Urothelium cell line (cell line): ENCODE measurements around the gene AMER2.

Experiments used
- DNase-seq: peaks from one replicate; pipeline ENCODE4 v3.0.0; 2011; ENCODE audit warnings: low spot score, mixed read lengths
- FAIRE-seq: peaks from 2 replicates; lab custom pipeline; 2011; peaks lifted over from hg19 to GRCh38; lab: Jason Lieb, UNC

The AMER2 gene

DNA sequence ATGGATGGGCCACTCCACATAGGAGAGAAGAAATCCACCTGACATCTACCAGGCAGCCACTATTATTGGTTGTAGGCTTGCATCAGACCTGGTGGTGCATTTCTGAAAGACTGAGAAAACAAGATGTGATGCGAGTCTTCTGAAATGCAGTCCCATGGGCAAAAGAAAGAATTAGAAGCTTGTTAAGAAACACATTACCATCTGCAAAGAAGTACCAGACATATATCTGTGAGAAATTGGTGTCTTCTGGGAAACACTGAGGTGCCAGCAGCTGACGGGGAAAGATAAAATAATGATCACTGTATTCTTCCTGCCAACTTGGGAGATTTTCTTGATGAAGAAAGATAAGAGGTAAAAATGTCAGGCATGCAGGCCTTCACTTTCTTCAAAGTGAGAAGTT lies 14.4 kb downstream of the AMER2 start:
- DNase-seq (no peak), FAIRE-seq (no peak)

DNA sequence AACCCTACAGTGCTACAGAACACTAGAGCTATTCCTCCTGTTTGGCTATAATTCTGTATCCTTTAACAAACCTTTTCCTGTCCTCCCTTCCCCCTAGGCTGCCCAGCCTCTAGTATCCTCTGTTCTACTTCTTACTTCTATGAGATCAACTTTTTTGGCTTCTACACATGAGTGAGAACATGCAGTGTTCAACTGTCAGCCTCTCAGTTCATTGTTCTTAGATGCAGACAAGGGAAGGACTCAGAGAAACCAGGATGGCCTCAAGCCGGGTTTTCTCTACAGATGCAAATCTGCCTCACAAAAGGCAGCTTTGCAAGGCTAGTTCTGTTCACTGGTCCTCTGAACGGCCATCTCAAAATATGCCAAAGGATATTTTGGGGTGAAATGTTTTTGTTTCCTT lies 18.4 kb downstream of the AMER2 start:
- no peak for FAIRE-seq
- DNase-seq: no peak

DNA sequence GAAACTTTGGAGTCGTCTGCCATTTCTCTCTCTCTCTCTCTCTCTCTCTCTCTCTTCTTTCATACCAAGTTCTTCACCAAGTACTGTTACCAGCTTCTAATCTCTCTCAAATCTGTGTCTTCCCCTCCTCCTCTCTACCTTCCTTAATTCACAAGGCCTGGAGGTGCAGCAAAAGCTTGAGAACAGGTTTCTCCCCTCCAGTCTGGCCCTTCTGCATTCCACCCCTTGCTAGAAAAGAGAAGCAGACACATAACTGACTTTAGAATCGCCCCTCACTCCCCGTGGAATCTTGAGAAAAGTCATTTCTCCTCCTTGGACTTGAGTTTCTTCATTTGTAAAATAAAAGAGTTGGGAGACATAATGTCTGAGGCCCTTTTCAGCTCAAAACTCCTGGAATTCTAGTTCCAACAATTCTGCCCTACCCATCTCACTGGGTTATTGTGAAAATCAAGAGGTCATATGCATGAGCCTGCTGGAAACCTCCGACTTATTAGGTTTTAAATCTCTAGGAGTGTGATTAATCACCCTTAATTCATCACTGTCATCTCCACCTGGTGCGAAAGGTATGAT lies 20.4 kb downstream of the AMER2 start:
- DNase-seq: no peak
- no peak for FAIRE-seq

DNA sequence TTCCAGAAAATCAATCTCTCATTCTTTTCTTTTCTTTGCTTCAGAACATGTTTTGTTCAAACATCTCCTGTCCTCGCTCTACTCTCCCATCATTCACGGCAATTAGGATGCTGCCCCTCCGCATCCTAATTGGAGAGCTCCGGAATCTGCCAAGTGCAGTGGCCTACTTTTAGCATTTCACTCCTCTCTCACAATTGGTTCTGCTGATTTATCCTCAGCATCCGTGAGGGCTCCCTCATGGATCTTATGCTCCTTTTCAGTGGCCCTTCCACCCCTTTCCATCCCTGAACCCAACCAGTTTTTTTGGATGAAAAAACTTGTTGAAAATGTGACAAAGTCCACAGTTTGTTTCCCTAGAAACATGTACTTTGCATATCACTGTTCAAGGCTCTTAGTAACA lies 22.4 kb downstream of the AMER2 start:
- DNase-seq (no peak), FAIRE-seq (no peak)

DNA sequence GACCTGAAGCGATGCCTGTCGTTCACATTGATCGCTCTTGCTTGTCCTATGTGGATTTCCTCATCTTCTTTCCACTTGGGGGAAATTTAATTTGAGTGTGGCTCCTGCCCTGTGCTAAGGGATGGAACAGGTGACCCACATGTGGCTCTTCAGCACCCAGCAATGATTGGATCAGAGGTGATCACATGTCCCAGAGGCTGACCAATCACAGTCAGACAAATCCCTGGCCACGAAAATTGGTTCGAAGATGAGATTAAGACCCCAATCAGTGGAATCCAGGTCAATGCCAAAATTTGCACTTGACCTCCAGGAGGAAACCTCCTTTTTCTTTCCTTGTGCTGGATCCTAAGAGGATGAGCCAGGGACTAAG lies 23.7 kb downstream of the AMER2 start:
- FAIRE-seq: no peak
- no peak for DNase-seq

DNA sequence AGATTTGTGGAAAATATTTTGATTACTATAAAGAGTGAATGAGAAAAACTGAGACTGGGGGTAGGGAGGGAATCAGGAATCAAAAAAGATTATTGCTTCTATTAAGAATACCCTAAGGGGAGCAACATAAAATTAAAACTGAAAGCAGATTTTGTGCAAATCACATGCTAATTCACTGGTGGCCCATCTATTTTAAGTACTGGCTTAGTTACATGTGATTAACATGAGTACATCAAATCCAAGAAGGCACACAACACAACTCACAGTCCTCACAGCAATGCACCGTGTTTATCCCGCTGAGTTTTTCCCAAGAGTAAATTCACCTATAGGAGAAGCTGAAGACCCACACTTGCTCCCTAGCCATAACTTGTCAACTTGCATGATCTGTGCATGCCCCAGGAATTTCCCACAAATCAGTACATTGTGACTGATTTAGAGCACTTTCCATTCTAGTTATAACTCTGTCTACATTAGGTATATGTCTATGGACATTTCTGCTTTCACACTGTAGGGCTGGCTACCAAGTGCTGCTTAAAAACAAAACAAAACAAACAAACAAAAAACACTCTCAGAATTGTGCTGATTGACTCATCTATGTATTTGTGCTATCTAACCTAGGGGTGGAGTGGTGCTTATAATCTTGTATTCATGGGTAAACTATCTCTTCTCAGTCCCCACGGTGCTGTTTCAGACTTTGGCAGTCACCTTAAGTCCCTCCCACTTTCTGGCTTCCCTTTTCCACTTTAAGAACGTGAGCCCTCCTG lies 24.3 kb downstream of the AMER2 start:
- DNase-seq (no peak), FAIRE-seq (no peak)

DNA sequence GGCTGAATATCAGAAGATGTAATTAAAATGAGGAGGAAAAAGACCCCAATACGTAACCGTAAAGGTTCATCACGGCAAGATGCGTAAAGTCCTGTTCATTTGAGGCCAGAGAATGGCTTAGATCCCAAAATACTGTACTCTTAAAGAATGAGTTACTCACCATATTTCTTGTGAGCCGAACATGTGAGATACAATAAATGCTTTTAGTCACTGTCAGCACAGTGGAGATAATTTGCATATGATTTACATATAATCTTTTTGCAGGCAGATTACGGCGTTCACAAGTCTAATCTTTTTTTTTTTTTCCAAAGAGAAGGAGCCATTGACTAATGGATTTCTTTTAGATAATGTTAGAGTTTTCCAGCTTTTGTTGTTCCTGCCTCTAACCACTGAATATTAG lies 28.4 kb downstream of the AMER2 start:
- no peak for FAIRE-seq
- DNase-seq: no peak

DNA sequence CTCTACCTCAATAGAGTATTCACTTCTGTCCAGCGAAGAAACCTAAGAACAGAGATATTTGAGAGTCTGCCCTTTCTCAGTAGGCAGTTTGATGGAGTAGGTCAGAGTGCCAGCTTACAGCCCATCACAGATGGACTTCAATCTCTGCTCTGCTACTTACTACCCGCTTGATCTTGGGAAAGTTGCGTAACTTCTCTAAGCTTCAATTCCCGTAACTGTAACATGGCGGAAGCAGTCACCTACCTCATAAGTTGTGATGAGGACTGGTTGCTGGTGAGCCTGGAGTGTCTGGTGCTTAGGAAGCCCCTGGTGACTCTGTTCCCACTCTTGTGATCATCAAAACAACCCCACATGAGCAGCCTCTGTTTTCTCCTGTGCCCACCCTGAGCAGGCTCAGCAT lies 31.0 kb downstream of the AMER2 start:
- DNase-seq (no peak), FAIRE-seq (no peak)

DNA sequence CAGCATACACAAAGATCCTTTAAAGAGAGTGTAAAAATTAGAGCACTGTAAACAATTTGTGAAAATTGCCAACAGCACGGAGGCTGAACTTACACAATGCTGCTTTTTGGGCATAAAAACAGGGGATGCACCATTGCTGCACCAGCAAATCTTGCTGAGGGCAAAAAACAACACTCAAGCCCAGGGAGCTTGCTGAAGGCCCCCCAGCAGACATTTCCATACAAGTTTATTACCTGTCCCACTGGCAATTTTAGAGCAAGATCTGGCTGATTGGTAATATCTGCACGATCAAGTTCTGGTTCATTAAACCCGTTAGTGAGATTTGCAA lies 34.3 kb downstream of the AMER2 start:
- FAIRE-seq: no peak
- DNase-seq: no peak

DNA sequence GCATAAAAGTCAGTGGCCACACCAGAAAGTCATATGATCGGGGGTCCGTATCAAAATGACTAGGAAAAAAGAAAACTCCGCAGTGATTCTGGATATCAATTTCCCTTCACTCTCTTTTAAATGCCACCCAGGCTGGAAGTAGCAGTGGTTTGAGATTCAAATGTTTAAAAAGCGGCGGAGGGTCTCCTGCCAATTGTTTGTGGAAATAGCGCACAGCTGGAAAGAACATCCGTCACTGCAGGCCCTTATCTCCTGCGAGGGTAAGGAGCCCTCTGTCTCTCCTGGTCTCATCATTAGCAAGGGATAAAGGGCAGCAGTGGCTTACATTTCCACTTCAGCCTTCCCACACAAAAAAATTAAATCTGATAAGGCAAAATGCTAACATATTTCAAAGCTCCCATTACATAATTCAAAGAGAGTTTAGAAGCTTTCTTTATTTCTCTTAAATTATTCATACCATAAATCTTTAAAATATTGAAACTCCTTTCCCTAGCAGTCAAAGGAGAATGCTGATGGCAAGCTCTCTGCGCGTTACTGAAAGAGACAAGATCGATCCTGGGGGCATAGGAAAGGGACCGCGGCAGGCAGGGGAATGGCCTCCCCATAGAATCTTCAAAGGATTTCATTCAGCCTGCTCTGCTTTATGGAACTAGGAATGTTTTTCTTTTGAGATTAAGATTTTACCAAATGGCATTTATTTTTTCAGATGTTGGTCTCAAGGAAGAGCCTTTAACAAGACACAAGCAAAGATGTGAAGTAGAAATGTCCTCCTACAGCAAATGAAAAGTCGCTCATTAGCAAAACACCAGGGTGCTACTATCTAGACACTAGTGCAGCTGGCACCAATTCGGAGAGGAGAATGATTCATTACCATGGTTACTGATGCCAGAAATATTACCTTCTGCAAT lies 35.0 kb downstream of the AMER2 start:
- FAIRE-seq (no peak), DNase-seq (no peak)

DNA sequence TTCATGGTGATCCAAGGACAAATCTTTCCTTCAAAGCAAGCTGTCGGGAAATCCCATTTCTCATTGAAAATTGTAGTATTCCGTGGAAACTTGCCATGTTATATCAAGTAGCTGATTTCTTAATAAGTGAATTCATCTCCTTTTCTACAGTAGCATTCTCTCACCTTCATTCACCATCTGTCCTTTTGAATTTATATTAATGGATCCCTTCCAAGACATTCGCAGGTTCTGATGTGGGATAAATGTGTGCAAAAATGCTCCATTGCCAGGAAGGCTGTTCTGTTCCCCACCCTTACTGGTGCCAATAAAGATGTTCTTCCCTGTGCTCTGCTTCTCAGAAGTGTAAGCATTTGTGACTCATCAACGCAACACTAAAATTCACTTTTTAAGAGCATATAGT lies 36.2 kb downstream of the AMER2 start:
- DNase-seq (no peak), FAIRE-seq (no peak)

DNA sequence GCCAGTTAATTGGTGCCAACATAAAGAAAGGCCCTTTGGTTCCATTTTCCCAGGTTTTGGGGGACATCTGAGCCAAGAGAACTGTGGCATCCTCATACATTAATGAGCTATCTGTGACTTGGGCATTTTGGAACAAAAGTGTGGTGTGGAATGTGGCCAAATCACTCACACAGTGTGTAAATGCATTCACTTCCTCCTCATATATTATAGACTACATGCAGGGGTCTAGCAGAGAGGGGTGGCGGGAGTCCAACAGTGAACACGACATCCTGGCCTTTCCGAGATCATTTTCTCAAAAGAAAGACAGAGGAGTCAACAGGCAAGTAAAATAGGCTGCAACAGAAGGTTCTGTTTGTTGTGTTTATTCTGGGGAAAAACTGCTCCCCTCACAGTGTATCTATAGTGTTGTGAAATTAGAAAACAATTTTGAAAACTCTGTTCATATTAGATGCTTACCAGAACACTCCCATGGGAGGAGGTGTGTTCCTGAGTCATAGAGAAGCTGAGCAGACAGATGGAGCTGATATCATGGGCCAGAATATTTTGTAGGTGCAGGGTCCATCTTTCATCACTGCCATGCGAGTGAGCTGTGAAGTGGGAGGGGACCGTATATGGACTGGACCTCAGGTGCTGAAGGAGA lies 39.2 kb downstream of the AMER2 start:
- FAIRE-seq: no peak
- DNase-seq: no peak

DNA sequence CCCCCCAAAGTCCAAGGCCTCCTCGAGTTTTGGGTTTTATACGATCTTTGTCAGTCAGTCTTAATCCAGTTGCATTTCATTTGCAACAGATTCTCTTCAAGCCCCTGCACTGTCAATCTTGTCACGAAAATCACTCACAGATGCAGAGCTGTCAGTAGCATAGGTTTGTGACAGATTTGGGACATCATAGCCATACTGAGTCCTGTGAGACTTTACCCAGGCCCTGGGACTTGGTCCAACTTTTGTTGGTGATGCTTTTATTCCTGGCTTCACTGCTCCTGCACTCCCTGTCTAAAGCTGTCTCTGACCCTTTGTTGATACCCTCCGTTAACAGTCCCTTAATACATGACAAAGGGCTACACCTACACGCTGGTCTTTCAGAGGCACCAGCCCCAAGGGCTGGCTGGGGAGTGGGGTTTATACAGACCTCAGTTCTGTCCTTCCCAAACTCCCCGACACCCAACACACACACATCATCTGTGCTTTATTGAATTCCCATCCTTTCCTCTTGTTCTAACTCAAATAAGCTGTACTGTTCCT lies 40.1 kb downstream of the AMER2 start:
- no peak for FAIRE-seq
- DNase-seq: no peak

DNA sequence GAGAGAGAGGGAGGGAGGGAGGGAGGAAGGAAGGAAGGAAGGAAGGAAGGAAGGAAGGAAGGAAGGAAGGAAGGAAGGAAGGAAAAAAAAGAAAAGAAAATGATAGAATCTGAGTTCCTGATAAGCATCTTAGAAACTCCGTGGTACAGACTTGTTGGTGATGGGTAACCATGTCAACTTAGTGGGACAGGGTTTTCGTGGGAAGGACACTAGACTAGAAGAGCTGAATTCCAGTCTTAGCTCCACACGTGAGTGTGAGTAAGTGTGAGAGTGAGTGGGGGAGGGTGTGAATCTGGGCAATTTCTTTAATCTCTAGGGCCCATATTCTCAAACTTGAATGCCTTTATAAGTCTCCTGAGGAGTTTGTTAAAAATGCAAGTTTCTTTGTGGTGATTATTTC lies 41.1 kb downstream of the AMER2 start:
- no peak for FAIRE-seq
- DNase-seq: no peak

DNA sequence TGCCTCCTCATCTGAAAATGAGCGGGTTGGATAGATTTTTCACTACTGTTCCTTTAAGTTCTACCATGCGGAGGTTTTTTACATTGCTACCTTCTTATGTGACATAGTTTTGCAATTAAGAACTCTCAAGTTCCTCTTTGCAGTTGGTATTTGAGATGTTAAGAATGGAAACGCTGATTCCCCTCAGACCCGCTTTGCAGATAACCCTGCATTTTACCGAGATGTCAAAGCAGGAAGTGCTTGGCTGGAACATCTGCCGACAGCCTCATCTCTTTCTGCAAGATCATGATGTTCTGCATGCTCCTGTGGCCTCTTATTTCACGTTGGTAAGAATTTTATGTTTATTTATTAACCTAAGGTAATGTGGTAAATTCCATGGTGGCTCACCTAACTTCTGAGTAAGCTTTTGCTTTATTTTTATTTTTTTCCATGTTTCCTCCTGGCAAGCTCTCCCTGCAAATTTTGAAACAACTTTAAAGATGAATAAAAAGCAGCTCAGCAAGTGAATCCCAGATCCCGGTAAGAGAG lies 53.6 kb downstream of the AMER2 start:
- FAIRE-seq (no peak), DNase-seq (no peak)

DNA sequence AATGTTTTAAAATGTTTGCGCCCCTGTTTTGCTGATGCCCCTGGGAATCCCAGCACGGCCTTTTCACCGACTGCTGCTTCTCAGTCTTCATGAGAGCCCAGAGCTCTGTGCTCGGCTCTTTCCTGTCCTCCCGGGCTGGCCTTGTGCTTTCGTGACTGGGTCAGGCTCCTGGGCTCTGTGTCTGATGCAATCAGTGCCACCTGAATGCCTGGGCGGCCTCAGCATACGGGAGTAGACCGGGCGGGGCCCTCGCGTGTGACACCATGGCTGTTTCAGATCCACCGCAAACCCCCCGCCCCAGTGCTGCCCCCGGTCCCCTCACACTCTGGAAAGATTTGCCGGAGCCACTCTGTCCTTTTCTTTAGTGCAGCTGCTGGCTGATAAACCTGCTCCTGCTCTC lies 54.8 kb downstream of the AMER2 start:
- DNase-seq (no peak), FAIRE-seq (no peak)

DNA sequence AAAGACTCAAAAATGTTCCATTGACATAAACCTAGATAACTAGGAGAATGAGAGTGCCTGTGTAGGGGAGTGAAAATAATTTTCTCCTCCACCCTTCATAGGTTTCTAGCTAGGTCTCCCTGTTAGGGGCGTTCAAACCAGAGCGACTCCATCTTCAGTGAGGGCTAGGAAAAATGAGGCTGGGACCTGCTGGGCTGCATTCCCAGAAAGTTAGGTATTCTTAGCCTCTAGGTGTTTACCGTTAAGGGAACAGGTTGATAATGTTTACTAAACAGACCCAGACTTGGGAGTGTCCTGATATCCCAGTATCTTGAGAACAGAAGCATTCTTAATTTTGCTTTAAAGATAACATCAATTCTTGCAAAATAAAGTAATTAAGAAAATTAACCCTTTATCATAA lies 56.0 kb downstream of the AMER2 start:
- FAIRE-seq (no peak), DNase-seq (no peak)

DNA sequence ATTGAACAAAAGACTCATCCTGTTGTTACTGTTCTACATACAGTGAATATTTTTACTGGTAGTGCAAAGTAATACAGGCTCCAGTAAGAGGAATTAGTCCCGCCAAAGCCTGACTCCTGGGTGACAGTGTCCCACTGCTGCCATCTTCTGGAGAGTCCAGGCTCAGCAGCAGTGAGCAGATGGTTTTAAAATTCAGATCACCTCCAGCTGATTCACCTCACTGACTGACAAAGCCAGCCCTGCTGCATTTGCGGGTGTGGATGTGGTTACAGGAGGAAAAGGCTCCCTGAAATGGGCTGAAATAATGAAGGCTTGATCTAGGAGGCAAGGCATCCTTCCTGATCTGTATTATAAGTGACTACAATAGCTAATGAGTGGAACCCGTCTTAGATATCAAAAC lies 57.9 kb downstream of the AMER2 start:
- DNase-seq (peak; percentile 67), FAIRE-seq (no peak)

DNA sequence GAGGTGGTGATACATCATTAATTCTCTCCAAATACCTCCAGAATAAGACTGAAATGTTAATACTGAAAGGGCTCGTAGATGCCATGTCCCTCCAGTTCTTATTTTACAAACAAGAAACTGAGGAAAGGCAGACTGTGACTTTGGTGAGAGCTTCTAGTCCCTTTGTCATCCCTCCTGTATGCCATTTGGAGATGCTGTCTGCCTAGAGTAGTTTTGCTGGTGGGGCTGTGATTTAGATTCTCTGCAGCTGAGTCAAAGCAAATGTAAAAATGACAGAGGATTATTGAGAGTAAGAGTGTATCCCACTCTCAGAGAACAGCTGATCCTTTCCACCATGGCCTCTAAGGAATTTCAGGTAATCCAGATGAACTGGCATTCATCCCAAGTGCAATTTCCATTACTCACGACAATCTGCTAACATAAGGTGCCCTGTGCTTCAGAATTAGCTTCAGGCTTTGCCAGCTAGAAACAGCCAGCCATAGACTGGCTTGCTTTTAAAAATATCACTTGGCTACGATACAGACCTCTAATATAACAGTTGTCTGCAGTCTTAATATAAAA lies 59.3 kb downstream of the AMER2 start:
- FAIRE-seq (no peak), DNase-seq (no peak)
